GM18508 (cell line): ENCODE results near the gene MACF1.

Source experiments
- ATAC-seq: cut with Tn5 transposase; IDR thresholded peaks from one replicate; pipeline ENCODE4 v1.9.1; 2021; ENCODE audit warnings: moderate number of reproducible peaks; ENCODE audit not compliant: insufficient read depth, unreplicated experiment

The MACF1 gene

GRCh38 chr1:39385067-39385988, 180.8 kb downstream of the MACF1 start:
- ATAC-seq, result no peak

- no peak for ATAC-seq
These were observed 182.5 kb downstream of the MACF1 start for GRCh38 chr1:39386997-39387396.

GRCh38 chr1:39387452-39387851, 183.0 kb downstream of the MACF1 start:
- no peak for ATAC-seq

- no peak for ATAC-seq
These were observed 187.5 kb downstream of the MACF1 start for GRCh38 chr1:39391691-39392679.

GRCh38 chr1:39392851-39393573, 188.5 kb downstream of the MACF1 start:
- no peak for ATAC-seq

- ATAC-seq, result no peak
These were observed 189.2 kb downstream of the MACF1 start for GRCh38 chr1:39393645-39394044.

GRCh38 chr1:39394059-39394458, 189.6 kb downstream of the MACF1 start:
- no peak for ATAC-seq

- no peak for ATAC-seq
These were observed 190.1 kb downstream of the MACF1 start for GRCh38 chr1:39394598-39394997.

GRCh38 chr1:39395357-39395831, 190.9 kb downstream of the MACF1 start:
- ATAC-seq, result no peak

- no peak for ATAC-seq
These were observed 192.2 kb downstream of the MACF1 start for GRCh38 chr1:39396671-39397070.

GRCh38 chr1:39397487-39397886, 193.0 kb downstream of the MACF1 start:
- no peak for ATAC-seq

- no peak for ATAC-seq
These were observed 194.0 kb downstream of the MACF1 start for GRCh38 chr1:39398278-39399021.

- ATAC-seq, result no peak
These were observed 196.6 kb downstream of the MACF1 start for GRCh38 chr1:39401106-39401505.

GRCh38 chr1:39404876-39405275, 200.4 kb downstream of the MACF1 start:
- ATAC-seq, result no peak

GRCh38 chr1:39405358-39405757, 200.9 kb downstream of the MACF1 start:
- ATAC-seq, result no peak

GRCh38 chr1:39406533-39407450, 202.3 kb downstream of the MACF1 start:
- ATAC-seq, result no peak

- ATAC-seq, result no peak
These were observed 203.0 kb downstream of the MACF1 start for GRCh38 chr1:39407510-39407895.

- no peak for ATAC-seq
These were observed 203.6 kb downstream of the MACF1 start for GRCh38 chr1:39407896-39408640.
